HG02623 (cell line): ENCODE results near the gene PIK3CG.
"Not testable (repeated sequence)": the region's sequence is repeated elsewhere in the genome, so short reads cannot be mapped to it uniquely, and the experiment has no call there.

Experiments
- ATAC-seq: cut with Tn5 transposase; IDR thresholded peaks from one replicate; pipeline ENCODE4 v1.9.1; 2021; ENCODE audit warnings: moderate library complexity; ENCODE audit not compliant: unreplicated experiment

PIK3CG gene

DNA sequence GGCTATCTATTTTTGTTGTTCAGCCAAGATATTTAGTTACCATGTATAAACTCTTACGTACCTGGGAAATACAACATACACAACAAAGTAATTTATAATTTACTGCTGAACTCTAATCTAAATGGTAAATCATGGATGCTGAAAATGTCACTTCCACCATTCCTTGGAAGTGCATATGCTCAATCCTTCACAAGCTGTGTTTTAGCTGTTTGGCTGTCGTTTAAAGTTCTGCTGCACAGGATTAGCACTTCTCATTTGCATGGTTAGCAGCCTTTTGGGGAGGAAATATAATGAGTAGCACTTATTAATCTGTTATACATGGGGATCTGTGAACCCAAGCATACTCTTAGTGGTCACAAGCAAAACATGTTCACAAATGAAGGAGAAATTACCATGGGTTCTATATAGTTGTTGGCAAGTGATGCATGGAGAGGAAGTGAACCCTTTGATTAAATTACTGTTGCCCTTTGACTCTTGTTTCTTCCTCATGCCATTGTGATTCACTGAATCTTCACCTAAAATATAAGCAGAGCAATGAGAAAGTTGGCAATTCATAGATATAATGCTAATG lies 18.5 kb downstream of the PIK3CG start:
- ATAC-seq = no peak

GRCh38 chr7:106885652-106886051 lies 20.6 kb downstream of the PIK3CG start:
- ATAC-seq = no peak

DNA sequence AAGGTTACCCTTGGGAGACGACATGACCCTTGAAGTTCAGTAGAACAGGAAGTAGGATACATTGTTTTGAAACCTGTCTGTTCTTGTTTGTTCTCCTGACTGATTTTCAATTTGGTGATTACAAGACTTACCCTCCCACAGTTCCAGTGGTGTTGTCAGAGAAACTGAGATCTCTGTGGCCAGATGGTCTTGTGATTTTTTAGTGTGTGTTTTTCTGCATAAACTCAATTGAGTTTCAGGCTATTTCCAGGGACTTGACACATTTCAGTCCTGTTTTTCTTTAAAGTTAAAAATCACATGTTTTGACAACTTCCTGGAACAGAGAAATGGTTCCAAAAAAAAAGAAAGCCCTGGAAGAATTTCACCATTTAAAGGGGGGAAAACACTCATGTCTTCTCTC lies 22.3 kb downstream of the PIK3CG start:
- peak; percentile 66 for ATAC-seq

DNA sequence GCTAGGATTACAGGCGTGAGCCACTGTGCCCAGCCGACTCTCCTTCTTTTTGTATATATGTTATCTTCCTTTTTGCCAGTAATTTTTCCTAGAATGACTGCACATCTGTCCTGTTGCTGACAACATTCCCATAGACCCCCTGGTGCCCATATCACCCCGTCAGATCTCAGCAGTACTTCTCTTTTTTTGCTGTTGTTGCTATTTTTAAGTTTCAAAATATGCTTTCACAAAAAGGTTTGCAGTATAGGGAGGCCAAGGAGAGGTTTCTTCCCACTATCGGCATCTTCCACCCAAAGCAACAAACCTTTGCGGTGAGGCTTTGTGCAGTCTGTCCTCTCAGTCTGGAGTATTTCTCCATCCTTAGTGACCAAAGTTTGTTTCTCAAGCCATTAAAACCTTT lies 23.1 kb downstream of the PIK3CG start:
- no peak for ATAC-seq

- ATAC-seq = no peak
Observed at GRCh38 chr7:106890952-106891351, 25.9 kb downstream of the PIK3CG start.

GRCh38 chr7:106891548-106892410 lies 26.7 kb downstream of the PIK3CG start:
- ATAC-seq = no peak

GRCh38 chr7:106893591-106893990 lies 28.5 kb downstream of the PIK3CG start:
- ATAC-seq = no peak

DNA sequence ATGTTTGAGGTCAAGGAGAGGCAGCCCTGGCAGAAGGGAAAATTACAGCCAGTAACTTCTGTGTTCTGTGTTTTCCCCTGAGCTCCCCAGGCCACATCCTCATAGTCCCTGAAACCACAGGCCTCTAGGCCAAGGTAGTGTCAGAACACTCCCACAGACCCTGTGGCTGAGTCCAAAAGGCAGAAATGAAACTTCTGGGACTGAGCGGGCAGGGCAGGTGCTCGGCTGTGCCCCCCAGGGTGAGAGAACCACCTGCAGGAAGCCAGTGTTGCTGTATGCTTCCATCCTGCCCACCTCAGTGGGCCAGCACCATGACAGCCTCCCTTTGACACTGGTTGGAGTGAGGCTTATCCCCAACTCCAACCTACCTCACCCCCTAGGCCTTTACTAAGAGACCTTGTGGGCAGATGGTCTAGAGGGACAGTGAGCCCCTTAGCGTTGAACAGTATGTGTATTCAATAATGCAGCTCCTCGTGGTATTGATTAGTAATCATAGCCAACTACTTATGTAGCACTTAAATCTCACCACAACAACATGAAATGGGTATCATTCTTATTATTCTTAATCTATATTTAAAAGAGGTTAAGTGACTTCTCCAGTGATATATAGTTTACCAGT lies 30.3 kb downstream of the PIK3CG start:
- peak; percentile 94 for ATAC-seq

DNA sequence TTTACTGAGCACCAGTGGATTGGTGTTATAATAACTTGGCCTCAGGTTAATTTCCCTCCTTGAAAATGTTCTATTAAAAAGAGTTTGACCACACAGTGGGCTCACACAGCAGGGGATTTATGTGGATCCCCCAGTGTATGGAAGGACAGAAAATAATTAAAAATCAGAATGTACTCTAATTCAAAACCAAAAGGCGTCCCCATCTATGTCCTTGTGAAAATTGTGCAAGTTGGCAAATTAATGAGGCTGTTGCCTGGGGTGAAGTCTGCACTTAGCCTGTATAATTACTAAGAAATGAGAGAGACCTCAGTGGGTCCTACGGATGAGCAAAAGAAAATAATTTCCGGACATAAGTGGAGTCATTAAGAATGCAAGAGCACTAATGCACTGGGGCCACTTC lies 31.1 kb downstream of the PIK3CG start:
- no peak for ATAC-seq

DNA sequence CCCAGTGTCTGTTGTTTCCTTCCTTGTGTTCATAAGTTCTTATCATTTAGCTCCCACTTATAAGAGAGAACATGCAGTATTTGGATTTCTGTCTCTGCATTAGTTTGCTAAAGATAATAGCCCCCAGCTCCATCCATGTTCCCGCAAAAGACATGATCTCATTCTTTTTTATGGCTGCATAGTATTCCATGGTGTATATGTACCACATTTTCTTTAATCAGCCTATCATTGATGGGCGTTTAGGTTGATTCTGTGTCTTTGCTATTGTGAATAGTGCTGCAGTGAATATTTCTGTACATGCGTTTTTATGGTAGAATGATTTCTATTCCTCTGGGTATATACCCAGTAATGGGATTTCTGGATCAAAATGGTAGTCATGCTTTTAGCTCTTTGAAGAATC lies 32.5 kb downstream of the PIK3CG start:
- not testable (repeated sequence) for ATAC-seq

DNA sequence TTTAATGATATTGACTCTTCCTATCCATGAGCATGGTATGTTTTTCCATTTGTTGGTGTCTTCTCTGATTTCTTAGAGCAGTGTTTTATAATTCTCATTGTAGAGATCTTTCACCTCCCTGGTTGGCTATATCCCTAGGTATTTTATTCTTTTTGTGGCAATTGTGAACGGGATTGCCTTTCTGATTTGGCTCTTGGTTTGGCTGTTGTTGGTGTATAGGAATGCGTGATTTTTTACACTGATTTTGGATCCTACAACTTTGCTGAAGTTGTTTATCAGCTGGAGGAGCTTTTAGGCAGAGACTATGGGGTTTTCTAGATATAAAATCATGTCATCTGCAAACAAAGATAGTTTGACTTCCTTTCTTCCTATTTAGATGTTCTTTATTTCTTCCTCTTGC lies 33.9 kb downstream of the PIK3CG start:
- ATAC-seq = not testable (repeated sequence)

GRCh38 chr7:106901828-106902441 lies 36.9 kb downstream of the PIK3CG start:
- no peak for ATAC-seq

GRCh38 chr7:106905734-106906133 lies 40.7 kb downstream of the PIK3CG start:
- no peak for ATAC-seq

DNA sequence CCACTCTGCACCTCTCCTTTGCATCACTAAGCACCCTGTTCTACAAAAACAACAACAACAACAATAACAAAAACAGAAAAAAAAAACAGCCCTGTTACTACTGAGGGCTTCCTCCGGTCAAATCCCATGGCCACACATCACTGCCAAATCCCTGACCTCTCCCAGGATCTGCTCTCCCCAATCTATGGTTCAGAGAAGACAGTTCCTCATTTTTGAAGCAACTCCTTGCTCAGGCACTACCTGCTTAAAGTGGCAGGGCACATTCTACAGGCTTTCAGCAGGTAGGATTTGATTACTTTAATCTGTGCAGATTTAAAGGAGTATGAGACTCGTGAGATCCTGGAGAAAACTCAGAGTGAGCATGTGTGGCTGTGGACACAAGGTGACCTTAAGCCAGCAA lies 46.9 kb downstream of the PIK3CG start:
- ATAC-seq = no peak

DNA sequence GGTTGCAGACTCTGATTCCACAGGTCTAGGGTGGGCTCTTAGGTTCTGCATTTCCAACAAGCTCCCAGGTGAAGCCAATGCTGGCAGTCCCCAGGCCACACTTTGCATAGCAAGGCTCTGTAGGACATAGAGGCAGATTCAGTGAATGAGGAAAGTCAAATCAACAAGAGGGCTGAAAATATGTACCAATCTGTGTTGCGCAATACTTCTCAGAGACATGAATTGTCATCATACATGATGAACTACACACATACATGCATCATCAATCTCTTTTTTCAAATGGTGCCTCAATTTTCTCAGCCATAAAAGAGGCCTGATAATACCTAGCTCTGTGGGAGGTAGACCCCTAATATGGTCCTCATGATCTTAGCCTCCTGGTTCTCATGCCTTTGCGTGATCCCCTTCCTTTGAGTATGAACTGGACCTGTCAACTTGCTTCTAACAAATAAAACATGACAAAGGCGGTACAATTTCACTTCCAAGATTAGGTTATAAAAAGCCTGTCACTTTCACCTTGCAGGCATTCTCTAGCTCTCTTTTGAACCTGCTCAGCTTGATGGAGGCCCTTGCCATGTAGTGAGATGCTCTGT lies 49.0 kb downstream of the PIK3CG start:
- ATAC-seq = no peak

- ATAC-seq = no peak
Observed at GRCh38 chr7:106915407-106915806, 50.3 kb downstream of the PIK3CG start.

GRCh38 chr7:106915873-106916272 lies 50.8 kb downstream of the PIK3CG start:
- peak; percentile 98 for ATAC-seq

DNA sequence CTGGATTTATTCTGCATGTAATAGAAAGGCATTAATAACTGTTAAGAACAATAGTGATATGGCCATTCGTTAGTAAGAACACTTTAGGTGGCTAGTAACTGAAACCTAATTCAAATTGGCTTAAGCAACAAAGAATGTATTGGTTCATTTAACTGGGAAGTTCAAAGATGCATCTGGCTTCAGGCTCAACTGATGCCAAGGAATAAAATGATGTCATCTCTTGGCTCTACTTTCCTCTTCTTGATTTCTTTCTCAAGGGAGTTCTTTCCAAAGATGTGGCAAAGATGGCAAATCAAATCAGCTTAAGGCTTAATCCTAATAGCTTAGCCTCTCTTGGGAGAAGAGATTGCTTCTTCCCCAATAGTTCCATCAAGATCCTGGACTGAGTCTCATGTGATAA lies 51.6 kb downstream of the PIK3CG start:
- no peak for ATAC-seq

DNA sequence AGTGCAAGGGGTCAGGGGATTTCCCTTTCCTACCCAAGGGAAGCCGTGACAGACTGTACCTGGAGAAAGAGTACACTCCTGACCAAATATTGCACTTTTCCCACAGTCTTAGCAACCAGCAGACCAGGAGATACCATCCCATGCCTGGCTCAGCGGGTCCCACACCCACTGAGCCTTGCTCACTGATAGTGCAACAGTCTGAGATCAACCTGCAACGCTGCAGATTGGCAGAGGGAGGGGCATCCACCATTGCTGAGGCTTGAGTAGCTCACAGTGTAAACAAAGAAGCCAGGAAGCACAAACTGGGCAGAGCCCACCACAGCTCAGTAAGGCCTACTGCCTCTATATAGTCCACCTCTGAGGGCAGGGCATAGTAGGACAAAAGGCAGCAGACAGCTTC lies 53.9 kb downstream of the PIK3CG start:
- ATAC-seq = no peak

DNA sequence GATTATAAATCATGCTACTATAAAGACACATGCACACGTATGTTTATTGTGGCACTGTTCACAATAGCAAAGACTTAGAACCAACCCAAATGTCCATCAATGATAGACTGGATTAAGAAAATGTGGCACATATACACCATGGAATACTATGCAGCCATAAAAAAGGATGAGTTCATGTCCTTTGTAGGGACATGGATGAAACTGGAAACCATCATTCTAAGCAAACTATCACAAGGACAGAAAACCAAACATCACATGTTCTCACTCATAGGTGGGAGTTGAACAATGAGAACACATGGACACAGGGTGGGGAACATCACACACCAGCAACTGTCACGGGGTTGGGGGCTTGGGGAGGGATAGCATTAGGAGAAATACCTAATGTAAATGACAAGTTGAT lies 59.4 kb downstream of the PIK3CG start:
- ATAC-seq = not testable (repeated sequence)

GRCh38 chr7:106926892-106927291 lies 61.8 kb downstream of the PIK3CG start:
- ATAC-seq = no peak
